DMS 273 (cell line): ENCODE measurements around the gene GUCY1A1.

ENCODE experiments used
- DNase-seq: peaks from one replicate; lab custom pipeline; 2025; ENCODE audit not compliant: unreplicated experiment; lab: John Stamatoyannopoulos, UW

GUCY1A1 gene

DNA sequence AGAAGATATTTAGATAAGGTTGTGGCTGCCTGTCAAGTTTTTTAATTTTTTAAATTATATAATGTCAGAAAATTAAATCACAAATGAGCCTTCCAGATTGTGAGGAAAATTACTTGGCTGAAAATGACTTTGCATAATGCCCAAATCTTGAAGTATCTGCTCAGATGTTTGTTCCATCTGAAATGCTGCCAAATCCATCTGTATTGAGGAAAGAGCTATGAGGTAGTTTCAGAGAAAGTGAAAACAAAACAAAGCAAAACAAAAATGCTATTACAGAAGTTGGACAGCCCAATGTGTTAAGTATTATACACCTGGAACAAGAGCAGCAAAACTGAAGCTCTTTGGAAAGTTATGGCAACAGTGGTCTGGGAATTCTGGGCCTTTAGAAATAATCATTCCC is 68.8 kb downstream of the GUCY1A1 start:
- DNase-seq: peak; percentile 1

DNA sequence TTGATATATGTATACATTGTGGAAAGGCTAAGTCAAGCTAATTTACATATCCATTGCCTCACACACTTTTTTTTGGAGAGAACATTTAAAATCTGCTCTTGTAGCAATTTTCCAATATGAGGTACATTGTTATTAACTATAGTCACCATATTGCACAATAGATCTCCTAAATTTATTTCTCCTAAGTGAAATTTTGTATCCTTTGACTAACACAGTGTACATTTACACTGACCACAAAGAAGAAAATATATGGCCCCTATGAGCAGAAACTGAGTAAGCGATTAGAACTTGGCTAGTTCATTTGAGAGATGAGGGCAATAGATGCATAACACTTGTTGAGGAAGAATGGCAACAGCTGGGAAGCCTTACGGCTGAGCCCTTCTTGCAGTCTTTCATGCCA is 71.9 kb downstream of the GUCY1A1 start:
- DNase-seq: no peak

DNA sequence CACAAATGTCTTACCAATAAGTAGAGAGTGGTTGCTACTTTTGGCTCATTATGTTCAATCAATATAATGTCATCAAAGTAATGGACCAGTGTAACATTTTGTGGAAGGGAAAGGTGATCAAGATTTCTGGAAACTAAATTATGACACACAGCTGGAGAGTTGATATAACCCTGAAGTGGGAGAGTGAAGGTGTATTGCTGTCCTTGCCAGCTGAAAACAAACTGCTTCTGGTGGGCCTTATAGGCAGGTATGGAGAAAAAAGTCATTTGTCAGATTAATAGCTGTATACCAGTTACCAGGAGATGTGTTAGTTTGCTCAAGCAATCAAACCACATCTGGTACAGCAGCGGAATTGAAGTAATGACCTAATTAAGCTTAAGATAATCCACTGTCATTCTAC is 74.9 kb downstream of the GUCY1A1 start:
- DNase-seq: no peak

DNA sequence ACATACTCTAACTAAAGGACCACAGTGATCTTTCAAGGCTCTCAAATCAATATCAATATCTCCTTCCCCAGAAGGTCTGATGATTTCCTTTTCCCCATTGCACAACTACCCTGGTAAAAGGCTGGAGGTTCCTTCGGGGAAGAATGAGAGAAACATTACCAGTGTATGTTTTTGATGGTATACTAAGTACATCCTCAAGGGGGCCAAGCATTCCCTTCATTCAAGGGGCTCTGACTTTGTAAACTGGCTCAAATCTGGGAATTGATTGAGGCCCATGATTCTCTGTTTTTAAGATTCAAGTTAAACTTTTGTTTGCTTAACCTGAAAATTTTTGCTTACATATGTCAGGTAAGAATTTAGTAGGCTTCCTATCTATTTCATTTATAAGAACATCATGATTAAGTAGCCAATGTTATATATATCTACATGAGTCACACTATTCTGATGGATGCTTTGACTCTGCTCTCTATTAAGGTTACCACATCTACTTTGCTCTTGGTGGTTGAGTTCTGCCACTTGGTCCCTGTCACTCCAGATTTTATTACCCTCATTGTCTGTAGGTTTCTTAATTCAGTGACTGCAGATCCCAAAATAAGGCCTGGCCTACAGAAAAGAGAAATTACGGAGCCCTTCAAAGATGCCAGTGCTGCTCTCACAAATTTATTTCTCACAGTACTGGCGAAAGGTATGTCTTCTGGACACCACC is 75.8 kb downstream of the GUCY1A1 start:
- DNase-seq: peak; percentile 6

GRCh38 chr4:155745984-155746383 is 79.3 kb downstream of the GUCY1A1 start:
- DNase-seq: no peak

GRCh38 chr4:155748039-155748438 is 81.4 kb downstream of the GUCY1A1 start:
- DNase-seq: no peak

GRCh38 chr4:155749041-155749440 is 82.4 kb downstream of the GUCY1A1 start:
- no peak for DNase-seq

- DNase-seq: no peak
These were observed 84.9 kb downstream of the GUCY1A1 start for GRCh38 chr4:155751569-155751968.

- no peak for DNase-seq
These were observed 91.2 kb downstream of the GUCY1A1 start for GRCh38 chr4:155757745-155758265.

DNA sequence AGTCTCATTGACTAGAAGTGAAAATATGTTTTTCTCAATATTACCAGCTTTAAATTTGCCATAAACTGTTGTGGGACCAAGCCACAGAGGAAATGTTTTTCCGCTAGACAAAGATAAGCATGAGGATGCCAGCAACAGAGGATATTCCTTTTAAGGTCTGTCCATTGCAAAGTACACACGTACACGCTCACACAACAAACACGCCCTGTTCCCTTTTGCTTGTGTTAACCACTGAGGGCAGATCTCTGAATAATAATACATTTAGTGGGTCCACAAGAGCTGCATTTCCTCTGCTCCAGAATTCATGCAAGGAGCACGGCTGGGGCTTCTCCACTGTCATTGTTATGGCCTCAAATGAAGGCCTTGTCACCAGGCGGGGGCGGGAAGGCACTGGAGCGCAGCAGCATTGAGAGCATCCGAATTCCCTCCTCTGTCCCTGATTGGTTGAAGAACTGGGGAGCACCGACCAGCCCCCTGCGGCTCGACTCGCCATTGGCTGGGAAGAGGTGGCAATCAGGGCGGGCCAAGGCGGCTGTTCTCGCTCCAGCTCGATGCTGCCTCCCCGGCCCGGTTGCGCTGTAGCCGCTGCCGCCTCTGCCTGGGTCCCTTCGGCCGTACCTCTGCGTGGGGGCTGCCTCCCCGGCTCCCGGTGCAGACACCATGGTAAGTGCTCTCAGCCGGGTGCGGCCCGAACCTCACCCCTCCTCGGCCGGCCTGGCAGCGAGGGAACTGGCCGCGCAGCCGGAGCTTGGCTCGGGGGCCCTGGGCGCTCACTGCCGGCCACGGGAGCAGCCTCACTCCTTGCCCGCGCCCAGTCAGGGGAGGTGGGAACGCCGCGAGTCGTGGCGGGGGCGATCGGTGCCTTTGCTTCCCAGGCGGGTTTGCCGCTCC is 92.1 kb downstream of the GUCY1A1 start, which contains the start of gene GUCY1B1:
Gene GUCY1B1, plus strand, starts transcription at position 541 of the 891 bp plus-strand sequence. Its CDS starts 120 bp downstream, at position 661.
- DNase-seq: peak; percentile 93

- DNase-seq: peak; percentile 59
These were observed 93.0 kb downstream of the GUCY1A1 start for GRCh38 chr4:155759372-155760252.

DNA sequence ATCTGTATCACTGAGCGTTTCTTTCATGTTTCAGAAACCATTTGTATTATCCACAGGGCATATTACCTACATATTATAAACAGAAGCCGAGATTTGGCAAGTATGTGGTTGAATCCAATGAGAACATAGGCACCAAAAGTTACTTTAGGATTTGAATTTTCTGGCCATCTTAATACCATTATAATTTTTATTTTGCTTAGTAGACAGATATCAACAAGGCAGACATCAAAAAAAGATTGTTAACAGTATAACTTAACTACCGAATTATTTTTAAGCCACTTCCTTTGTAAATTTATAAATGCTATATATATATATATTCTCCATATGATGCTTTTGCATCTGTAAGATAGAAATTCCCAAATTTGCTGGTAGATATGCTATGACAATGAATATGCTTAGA is 94.4 kb downstream of the GUCY1A1 start:
- DNase-seq: no peak

DNA sequence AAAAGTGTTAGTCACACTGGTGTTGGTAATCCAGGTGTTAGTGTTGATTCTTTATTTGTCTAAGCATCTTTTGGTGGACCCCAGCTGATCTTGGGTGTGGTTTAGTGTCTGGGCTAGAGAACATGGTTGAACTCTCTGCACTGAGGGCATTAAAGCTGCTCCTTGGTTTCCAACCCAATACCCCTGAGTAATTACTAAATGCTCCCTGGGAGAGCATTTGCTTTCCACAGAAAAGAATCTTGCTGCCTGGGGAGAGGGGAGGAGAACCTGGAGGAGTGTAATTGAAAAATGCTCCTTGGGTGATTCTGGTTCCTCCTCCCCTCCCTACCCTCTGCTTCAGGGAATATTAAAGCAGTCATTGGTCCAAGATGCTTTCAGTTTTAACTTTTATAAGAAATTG is 95.3 kb downstream of the GUCY1A1 start:
- DNase-seq: no peak

- DNase-seq: no peak
These were observed 95.7 kb downstream of the GUCY1A1 start for GRCh38 chr4:155762334-155762733.

- no peak for DNase-seq
These were observed 96.9 kb downstream of the GUCY1A1 start for GRCh38 chr4:155763551-155763950.

- DNase-seq: no peak
These were observed 98.5 kb downstream of the GUCY1A1 start for GRCh38 chr4:155765149-155765548.

- no peak for DNase-seq
These were observed 100.0 kb downstream of the GUCY1A1 start for GRCh38 chr4:155766622-155767021.

GRCh38 chr4:155768370-155768769 is 101.7 kb downstream of the GUCY1A1 start:
- DNase-seq: no peak

DNA sequence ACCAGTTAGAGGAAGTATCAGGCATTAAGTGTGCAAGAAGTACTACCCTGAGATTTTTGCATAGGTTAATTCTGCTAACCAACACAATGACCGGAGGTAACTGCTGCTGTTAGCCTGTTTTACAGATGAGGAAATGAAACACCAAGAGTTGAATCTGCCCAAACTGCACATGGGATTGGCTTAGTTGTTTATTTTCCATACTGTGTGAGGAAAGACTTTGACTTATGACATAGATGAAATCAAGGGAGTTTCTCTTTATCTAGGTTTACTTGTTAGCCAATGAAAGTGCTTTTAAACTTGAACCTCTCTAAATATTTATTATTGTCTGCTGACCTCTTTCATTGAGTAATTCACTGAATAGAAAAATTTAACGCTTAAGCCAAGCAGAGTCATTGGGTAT is 102.4 kb downstream of the GUCY1A1 start:
- DNase-seq: no peak

DNA sequence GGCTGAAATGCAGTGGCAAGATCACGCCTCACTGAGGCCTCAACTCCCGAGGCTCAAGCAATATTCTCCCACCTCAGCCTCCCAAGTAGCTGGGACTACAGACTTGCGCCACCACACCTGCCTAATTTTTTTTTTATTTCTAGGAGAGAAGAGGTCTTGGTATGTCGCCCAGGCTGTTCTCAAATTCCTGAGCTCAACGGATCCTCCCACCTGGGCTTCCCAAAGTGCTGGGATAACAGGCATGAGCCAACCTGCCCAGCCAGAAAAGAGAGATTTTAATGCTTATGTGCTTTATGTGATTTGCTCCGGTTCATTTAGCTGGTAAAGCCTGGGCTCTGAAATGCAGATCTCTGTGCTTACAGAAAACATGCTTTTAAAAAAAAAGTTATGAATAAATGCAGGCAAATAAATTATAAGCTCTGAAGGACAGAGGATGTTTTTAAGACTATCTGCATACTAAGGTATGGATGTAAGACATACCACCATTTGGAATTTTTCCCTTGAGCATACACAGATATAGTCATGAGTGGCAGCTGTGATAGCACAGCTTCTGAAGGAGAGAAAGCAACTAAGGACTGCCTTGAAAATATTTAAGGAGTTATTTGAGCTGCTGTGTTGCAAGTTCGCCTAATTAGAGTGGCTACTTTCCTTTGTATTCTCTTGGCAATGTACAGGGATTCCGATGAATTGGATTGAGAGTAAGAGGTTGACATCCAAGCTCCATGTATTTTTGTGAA is 106.0 kb downstream of the GUCY1A1 start:
- DNase-seq: no peak
